Adrenal gland (tissue), 5 donors: ENCODE measurements around the gene TNIK.

Experiments
- CTCF ChIP-seq, 6 experiments: fragments of 450-650 bp in 4 of 6; fragments of 200-600 bp in 2 of 6; sonication (generic) in 1 of 6; IDR thresholded peaks; 1 replicate in 5 of 6; 2 replicates in 1 of 6; pipeline versions ENCODE4 v1.5.1 to v1.8.0; 2016 to 2021; ENCODE audit warnings: antibody characterized with exemption in 6 of 6, mild to moderate bottlenecking in 2 of 6, moderate library complexity in 1 of 6
- POLR2A ChIP-seq, 2 donors: fragments of 450-650 bp; IDR thresholded peaks; one replicate each; pipeline ENCODE4 v1.6.1; 2017; ENCODE audit warnings: antibody characterized with exemption in 2 of 2, mild to moderate bottlenecking in 2 of 2, moderate library complexity in 1 of 2
- donor health status: DM: no; HTN: no; CAD: no.

- TF ChIP-seq CTCF (IDR thresholded peaks at IDR 0.05), result no peak
- TF ChIP-seq POLR2A (IDR thresholded peaks at IDR 0.05), result no peak
Observed at GRCh38 chr3:171297951-171298350, 162.3 kb downstream of the TNIK start.
